Right renal cortex interstitium (tissue), 3 donors: Measurements from ENCODE around the gene CIAO3. TPM values are rescaled to one million over a fixed set of nuclear protein-coding genes. Genes with fewer than 3 reads are reported as not detected.

Experiments used
- DNase-seq, 3 donors: peaks; one replicate each; pipeline ENCODE4 v3.0.0-alpha.2; 2013; ENCODE audit warnings: low read depth in 3 of 3, low spot score in 2 of 3
- polyA plus RNA-seq, 3 donors: library from polyadenylated mRNA; unstranded; fragments of 120-200 nt; gene quantifications; one replicate each; pipeline ENCODE4 v1.2.1, GENCODE V29; 2013; ENCODE audit not compliant: insufficient read length in 3 of 3

CIAO3 gene
- polyA plus RNA-seq, 3 donors, result 18.9 to 23.4 (median 22.8) TPM

DNA sequence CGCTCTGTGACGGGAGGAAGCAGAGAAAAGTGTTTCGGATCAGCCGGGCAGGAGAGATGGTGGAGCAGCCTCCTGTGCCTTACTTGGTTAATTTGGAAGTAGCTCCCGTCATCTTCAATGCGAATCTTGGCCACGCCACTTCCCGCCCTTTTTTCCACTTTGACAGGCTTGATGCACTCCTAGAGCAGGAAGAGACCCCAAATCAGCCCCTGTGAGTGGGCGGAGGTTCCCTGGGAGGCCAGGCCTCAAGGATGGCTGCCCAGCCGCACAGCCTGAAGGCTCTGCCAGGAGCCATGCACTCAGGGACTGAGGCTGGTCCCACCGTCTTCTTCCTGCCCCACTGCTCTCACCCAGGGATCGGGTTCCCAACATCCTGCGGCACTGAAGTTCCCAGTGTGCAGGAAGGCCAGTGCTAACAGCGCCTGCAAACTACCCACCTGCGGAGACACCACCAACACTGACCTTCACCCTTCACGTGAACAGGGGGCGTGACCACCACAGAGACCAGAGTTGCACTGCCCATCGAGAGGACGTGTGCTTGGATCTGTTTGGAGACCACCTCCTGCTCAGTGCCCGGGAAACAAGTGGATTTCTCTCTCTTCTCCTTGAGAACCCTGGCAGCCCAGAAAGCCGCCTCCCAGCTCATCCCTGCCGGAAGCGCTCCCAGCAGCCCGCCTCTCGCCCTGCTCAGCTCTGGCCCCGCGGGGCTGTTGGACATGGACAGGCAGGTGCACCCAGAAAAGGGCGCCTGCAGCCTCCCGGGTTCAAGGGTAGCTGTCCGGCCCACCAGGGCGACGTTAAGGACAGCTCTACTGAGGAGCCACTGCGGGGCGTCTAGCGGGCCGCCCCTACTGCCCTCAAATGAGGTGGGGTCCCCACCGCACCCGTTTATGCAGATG lies 988 bp downstream of the CIAO3 start:
- DNase-seq, result no peak

DNA sequence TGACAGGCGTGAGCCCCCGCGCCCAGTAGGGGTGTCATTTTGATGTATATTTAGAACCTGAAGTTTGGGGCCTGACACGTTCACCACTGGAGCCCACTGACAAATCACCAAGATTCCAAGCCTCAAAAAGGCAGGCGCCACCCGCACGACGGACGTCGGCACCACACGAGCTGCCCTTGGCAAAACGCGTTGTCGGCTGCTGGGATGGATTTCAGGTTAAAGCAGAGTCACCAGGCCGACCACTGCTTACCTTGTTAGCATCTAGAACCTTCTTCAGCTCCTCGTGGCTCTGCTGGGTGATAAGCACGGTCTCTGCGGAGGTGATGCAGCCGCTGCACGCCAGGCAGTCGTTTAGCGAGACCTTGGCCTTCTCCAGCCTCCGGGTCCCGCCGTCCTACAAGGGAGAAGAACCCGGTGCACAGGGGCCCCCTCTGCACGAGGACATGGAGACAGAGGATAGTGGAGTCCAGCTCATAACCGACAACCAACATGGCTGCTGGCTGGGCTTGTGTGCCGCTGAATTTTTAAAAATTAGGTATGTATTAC lies 3.8 kb downstream of the CIAO3 start:
- no peak for DNase-seq

DNA sequence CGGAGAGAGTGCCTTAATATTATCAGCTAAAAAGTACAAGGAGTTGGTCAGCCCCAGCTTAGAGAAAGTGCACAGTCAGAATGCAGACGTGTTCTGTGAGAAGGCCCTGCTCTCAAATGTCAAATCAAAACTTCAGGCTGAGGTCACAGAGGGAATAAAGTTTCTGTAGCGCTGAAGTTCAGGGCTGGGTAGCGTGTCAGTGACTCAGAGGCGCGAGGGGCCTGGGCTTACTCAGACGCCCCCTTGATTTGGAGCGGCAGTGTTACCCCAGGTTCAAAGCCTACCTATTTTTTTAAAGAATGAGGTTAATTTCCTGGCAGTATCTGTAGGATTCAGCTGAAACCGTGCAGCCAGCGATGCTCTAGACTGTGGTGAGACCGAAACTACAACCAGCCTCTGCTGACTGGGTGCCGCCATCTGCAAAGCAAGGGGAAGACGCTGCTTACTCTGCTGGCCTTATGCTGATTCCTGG lies 4.8 kb downstream of the CIAO3 start:
- DNase-seq, result no peak

DNA sequence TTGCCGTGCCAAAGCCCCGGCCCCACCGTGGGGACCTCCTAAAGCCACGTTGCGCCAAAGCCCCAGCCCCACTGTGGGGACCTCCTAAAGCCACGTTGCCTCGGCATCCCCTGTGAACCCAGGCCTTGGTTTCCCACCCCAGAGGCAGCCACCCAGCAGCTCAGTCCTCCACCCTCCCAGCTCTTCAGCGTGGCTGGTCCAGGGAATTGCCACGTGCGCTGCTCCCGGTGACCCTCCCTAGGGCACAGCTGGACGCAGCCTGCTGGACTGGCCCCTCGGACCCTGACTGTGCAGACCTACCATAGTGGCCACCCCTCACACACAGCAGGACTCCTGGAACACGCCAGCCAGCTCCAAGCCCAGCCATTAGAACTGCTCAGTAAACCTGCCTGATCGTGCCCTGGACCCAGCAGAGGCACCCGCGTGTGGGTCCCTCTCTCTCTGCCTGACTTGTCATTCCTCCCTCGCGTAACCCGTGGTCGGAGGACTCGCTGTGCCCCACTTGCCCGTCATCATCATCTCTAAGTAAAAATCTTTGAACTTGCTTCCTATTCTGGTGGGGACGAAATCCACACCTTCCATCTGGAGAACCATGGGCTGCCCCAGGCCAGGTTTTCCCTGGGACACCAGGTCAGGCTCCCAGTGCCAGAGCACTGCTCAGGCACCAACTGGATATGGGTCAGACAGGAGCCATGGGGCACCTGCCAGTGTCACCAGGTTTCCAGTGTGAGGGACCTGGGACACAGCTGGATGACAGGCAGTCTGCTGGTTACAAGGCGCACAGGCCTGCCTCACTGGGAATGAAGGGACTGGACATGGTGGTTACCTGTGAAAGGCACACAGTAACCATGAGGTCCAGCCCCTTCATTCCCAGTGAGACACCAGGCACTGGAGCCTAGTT lies 5.6 kb downstream of the CIAO3 start:
- DNase-seq, result no peak

DNA sequence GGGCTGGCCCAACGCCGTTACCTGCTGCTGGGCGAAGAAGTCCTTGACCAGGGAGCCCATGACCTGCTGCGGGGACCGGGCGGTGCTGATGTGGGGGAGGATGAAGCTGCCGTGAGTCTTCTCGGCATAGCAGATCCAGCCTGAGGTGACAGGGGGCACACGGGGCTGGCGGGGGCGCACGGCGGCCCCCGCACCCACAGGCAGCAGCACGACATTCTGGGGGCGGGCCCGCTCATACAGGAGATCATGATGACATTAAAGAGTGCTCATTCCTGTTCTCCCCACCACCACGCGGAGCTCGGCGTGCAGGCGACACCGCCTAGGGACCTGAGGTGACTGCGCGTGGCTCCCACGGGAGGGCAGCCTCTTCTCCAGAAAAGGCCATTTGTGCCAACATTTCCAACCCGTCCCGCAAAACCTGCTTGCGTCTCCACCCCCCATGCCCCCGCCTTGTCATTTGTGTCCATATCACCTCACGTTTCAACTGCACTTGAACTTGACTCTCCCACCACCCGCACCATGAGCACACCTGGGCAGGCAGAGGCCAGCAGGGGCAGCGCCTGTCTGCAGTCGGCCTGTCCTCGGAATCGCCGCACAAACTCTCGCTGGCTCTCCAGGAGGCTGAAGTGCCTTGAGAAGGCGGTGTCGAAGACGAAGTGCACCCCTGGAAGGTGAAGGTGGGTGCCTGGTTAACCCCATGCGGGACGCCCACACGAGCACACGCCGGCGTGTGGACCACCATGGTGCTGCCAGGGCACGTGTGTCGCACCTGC lies 6.4 kb downstream of the CIAO3 start:
- DNase-seq, result no peak

DNA sequence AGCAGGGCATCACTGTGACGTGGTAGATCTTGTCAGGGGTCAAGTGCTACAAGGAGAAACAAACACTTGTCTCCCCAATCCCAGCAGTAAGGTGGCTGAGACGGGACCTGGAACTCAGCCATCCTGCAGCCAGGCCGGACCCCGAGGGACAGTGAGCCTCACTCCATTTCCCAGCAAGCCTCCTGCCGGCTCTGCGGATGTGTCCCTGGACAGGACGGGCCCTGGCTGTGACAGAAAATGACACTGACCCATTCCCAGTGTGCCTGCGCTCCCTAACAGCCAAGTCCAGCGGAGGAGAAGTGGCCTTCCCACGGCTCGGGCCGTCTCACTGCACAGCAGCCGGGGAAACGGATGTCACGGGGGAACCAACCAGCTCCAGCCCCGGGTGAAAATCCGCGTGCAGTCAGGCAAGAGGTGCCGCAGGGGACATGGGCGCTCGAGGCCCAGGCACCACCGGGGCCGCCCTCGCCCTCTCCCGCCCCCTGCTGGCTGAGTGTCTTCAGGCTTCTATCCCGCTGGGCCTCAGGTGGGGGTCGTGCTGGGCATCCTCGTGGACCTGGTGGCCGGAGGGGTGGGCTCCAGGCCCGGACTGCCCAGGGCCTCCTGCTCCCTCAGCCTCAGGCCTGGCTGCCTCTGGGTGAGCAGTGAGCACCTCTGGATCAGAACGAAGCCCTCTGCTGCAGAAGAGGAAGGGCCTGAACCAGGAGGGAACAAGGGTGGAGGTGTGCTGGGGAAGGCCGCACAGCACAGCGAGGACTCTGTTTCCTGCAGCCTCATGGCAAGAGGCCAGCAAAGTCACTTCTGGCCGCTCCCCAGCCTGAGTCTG lies 7.2 kb downstream of the CIAO3 start:
- no peak for DNase-seq

DNA sequence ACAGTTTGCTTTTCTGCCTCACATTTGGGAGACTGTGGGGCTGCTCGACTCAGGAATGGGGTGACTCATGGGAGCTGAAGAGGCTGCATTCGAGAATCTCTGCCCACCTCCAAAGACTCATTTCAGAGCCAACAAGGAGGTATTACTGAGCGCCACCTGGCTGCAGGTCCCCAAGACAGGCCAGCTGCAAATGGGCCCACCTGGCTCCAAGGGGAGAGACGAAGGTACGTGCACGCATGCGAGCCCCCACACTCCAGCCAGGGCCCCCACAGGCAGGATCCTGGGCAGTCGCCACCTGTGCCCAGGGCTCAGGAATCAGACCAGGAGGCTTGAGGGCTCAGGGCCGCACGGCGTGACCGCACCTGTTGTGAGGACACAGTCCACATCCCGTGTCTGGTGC lies 7.9 kb downstream of the CIAO3 start:
- DNase-seq, result no peak

DNA sequence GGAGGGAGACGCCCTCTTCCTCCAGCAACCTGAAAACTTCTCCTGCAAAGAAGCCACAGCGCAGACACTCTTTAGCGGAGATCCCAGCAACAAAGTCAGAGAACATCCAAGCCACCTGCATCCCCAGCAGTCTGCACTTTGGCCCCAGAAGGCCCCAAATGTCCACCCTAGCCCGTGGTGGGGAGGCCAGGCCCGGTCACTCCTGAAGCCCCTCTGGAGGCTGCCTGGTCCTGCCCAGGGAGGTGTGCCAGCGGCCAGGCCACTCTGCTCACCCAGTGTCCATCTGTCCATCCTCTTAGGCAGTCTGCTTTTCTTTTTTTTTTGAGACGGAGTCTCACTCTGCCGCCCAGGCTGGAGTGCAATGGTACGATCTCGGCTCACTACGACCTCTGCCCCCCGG lies 8.5 kb downstream of the CIAO3 start:
- no peak for DNase-seq

DNA sequence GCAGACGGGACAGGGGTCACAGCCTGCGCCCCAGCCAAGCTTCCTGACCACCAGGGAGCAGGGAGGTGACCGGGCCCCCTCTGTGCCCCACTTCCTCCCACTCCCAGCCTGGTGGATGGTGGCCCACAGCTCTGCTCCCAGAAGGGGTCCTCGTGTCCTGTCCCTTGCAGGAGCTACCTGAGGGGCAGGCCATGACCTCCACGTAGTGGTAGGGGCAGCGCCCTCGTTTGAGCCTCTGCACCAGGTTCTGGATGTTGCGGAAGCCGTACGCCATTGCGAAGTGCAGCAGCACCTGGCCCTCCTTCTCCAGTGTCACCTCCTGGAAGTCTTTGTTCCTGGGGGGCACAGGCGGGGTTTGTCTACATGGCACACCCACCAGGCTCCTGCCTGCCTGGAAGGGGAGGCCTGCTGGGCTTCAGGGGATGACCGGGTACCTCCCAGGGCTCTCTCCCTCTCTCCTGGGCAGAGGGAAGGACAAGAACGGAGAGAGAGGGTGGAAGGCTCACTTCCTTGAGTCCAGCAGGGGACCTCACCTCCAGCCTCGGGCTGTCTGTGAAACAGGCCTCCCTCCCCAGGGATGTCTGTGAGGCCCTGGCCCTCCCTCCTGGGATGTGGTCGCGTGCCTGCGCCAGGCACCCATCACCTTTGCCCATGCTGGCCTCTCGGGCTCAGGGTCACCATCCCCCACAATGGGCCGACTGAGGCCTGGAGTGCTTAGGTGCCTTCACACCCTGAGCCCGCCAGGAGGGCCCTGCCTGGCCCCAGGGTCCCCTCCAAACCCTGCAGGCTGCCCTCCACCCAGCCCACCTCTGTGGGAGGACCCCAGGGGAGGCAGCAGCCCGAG lies 9.9 kb downstream of the CIAO3 start:
- no peak for DNase-seq

DNA sequence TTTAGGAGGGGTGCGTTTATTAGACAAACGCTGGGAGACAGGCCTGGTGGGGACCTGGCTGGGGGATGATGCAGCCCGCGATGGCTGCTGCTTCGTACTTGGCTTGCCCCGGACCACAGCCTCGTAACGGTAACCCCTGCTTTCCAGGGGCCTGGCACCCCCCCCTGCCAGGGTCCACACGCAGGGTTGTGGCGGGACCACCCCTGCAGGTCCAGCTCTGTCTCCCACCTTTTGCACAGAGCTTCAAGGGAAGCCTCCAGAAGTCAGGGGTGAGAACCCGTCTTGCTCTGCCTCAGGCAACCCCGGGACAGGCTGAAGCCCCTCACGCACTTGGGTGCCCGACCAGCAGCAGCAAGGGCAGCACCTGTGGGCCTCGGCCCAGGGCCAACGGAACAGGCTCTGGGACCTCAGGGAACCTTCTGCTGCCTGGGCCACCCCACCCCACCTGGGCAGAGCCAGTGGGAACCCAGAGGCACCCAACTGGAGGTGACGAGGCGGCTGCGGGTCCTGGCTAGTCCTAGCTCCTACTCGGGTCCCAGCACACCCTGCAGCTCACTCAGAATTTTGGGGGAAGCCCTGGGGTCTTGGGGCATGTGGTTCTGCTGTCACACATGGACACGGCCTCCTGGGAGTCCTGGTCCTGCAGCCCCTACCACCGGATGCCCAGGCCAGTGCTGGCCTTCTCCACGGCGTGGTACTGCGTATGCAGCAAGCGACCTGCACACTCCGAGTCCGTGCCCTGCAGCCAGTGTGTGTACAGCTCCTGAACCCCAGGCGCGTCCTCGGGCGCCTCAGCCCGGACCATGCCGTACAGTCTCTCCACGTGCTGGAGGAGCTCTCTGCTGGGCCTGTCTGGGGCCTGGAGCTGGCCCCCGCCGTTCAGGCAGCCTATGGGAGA lies 10.8 kb downstream of the CIAO3 start:
- no peak for DNase-seq

DNA sequence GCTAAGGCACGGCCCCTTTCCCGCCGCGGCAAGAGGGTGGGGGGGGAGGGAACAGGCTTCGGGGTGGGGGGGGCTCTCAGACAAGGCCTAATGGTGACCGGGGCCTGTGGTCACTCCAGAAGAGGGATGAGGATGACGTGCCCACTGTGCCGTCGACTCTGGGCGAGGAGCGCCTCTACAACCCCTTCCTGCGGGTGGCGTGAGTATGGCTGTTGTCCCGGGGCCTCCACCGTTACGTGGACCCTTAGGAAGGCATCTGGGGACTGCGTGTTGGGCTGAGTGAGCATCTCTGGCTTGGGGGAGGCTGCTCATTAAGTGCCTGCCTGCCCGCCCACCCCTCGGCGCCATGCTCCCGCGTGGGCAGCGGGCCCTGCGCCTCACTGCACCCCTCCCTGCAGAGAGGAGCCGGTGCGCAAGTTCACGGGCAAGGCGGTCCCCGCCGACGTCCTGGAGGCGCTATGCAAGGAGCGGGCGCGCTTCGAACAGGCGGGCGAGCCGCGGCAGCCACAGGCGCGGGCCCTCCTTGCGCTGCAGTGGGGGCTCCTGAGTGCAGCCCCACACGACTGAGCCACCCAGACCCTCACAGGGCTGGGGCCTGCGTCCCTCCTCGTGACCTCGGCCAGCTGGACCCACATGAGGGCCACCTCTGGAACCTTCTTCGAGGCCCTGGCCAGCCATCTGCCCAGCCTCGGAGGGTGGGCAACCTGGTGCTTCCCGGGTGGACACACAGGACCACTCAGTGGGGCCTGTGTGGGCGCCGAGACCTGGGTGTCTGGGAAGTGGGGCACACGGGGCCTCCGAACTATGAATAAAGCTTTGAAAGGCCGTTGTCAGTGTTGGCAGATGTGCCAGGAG lies 11.7 kb downstream of the CIAO3 start:
- no peak for DNase-seq

DNA sequence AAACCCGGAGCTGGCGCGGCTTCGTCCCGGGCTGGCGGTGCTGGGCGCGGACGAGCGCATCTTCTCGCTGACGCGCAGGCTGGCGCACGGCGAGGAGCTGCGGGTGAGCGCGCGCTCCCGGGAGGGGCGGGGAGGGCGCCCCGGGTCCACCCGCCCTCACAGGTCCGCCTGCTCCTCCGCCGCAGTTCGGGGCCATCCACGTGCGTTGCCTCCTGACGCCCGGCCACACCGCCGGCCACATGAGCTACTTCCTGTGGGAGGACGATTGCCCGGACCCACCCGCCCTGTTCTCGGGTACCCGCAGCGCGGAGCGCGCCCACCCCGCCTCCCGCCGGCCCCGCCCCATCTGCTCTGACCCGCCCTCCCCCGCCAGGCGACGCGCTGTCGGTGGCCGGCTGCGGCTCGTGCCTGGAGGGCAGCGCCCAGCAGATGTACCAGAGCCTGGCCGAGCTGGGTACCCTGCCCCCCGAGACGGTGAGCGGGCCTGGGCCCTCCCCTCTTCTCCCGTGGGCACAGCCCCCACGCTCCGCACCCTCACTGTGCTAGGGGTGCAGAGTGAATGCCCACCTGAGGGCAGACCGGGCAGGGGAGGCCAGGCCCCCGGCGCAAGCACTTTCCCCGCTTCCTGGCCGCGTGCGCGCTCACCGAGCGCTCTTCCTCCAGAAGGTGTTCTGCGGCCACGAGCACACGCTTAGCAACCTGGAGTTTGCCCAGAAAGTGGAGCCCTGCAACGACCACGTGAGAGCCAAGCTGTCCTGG lies 12.5 kb downstream of the CIAO3 start:
- DNase-seq, result no peak

DNA sequence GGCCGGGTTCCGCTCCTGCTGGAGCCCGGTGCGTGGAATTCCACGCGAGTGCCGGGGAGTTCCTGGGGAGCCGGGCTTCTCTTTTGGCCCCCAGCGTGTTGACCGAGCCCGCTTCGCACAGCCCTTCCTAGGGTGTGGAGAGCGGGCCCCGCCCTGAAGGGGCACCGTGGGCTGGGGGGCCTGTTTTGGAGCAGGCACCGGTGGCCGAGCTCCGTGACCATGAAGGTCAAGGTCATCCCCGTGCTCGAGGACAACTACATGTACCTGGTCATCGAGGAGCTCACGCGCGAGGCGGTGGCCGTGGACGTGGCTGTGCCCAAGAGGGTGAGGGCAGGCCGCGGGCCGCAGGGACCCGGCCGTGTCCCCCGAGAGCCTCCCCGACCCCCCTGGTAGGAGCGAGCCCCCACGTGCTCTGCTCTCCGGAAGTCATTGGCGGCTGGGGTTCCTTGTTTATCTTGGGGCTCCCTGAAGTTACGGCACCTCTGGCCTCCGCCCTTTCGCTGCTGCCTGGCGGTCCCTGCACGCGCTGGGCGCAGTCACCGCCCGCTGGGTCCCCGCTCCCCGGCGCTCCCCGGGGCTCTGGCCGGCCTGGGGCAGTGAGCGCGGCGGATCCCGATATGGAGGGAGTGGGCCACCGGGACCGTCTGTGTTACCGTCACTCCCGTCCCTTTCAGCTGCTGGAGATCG lies 13.4 kb downstream of the CIAO3 start:
- no peak for DNase-seq

DNA sequence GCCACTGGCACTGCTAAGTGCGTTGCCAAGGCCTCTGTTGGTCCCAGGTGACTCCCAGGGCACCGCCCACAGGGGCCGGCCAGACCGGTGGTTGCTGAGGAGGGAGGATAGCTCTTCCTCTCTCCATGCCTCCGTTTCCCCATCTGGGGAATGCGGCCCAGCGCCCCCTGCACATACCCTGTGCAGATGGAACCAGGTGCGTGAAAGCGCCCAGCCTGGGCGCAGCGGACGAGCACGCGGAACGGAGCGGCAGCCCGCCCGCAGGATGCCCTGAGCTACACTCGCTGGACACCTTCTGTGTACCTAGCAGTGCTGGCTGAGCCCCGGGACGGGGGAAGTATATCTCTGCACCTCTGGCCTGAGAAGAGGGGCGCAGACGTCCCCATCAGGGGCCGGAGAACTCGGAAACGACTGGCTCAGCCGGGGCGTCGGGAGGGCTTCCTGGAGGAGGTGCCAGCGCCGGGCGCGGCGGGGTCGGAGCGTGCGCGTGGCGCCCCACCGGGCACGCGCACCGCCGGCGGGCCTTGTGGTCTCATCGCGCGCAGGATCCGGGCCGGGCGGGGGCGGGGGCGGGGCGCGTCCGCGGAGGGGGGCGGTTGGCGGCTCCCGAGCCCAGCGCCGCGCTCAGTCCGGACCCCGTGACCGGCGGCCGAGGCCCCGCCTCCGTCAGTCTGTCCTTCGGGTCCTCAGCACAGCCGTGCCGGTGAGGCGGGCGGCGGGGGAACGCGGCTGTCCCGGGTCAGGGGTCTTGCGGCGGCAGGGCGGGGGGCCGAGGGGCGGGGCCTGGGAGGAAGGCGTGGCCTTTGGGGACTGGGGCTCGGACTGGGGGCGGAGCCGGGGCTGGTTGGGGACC lies 14.1 kb downstream of the CIAO3 start, which contains the start of the genes CCDC78 and HAGHL:
TSS of gene CCDC78 (minus strand) at position 6 of the 853 bp plus-strand sequence. CDS start 76 bp downstream, outside the sequence.
TSS of gene HAGHL (plus strand) at position 669 of the 853 bp plus-strand sequence. CDS start 404 bp downstream, outside the sequence.
- no peak for DNase-seq

DNA sequence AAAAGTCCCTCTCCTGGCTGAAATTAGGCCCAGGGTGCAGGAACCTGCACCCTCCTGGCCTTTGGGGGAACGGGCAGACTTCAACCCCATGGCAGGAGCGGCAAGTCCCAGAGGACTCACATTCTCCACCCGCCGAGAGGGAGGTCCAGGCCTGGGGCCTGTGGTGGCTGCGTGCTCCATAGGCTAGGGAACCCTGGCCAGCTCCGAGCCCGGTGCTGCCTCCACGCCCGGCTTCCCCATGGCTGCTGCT lies 14.7 kb downstream of the CIAO3 start:
- no peak for DNase-seq
